GM12872 (cell line): Measurements from ENCODE around the gene AMPD3.

Source experiments
- TF ChIP-seq, protein P1 (sequence below): IDR thresholded peaks from 3 replicates; pipeline ENCODE4 v1.5.1; 2011; ENCODE audit warnings: low read depth, mild to moderate bottlenecking, low read length, moderate library complexity; ENCODE audit not compliant: insufficient read depth

The AMPD3 gene

DNA sequence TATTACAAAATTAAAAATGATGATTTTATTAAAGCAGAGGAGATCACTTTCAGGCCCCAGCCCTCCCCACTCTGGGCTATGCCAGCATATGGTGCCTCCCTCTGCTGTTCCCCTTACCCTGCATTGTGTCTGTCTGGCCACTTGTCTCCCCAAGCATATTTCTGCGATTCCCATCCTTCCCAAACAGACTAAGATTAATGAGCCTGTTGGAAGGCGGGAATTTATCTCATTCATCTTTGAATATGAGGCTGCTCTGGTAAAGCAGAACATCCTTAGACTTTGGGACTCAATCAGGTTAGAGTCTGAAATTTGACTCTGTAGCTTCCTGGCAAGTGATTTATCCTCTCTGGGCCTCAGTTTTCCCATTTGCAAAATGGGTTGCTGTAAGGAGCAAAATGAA, 25.7 kb downstream of the AMPD3 start:
- TF ChIP-seq, protein P1, sequence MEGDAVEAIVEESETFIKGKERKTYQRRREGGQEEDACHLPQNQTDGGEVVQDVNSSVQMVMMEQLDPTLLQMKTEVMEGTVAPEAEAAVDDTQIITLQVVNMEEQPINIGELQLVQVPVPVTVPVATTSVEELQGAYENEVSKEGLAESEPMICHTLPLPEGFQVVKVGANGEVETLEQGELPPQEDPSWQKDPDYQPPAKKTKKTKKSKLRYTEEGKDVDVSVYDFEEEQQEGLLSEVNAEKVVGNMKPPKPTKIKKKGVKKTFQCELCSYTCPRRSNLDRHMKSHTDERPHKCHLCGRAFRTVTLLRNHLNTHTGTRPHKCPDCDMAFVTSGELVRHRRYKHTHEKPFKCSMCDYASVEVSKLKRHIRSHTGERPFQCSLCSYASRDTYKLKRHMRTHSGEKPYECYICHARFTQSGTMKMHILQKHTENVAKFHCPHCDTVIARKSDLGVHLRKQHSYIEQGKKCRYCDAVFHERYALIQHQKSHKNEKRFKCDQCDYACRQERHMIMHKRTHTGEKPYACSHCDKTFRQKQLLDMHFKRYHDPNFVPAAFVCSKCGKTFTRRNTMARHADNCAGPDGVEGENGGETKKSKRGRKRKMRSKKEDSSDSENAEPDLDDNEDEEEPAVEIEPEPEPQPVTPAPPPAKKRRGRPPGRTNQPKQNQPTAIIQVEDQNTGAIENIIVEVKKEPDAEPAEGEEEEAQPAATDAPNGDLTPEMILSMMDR, result no peak

DNA sequence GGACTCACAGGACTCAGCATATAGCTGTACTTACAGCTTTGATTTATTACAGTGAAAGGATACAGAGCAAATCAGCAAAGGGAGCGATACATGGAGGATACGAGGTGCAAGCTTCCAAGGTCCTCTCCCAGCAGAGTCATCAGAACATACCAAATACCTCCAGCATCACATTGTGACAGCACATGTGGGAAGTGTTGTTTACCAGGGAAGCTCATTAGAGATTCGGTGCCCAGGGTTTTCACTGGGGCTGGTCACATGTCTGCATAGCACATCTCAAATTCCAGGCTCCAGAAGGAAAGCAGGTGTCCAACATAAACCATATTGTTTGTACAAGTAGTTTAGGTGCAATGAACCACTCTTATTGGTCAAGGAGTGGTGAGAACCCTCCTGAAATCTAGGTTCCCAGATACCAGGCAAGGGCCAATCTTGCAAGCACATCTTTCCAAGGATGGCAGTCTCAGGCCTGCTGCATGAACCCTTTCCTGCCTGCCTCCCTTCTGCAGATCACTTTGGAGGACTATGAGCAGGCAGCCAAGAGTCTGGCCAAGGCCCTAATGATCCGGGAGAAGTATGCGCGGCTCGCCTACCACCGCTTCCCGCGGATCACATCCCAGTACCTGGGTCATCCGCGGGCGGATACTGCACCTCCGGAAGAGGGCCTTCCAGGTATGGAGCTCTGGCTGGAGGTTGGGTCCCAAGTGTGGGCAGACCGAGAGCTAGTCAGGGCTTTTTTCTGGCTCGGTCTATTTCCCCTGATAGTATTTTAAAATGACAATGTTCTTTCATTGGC, 26.7 kb downstream of the AMPD3 start:
- TF ChIP-seq, protein P1, result no peak

DNA sequence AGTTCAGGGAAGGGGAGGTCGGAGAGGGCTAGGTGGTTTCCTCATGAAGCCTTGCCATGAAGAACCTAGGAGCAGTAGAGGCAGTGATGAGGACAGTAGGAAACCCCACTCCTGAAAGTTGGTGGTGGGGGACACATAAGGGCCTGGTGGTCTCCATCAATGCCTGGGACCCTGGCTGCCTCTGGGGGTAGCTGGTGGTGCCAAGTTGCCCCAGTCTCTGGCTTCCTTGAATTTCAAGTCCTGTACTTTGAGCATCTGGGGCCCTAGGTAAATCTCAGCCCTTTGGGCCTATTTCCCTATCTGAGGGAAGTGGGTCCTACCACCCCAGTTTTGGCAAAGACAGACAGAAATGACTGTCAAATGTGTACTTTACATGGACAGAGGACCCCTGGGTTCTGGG, 28.1 kb downstream of the AMPD3 start:
- TF ChIP-seq, protein P1, result no peak

DNA sequence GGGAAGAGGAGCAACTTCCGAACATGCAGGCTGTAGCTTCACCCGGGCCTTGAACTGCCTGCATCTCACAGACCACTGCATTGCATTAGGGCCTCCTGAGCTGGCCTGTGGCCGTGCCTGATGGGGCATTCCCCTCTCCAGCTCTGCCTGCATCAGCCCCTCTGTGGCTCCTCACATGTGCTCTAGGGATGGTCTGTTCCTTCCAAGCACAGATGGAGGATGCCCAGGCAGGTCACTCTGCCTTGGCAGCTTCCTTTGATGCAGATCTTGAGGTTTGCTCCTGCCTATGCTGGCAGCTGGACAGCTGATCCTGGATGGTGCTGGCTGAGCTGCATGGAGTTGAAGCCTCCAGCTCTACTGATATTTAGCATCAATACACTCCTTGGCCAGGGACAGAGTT, 28.5 kb downstream of the AMPD3 start:
- TF ChIP-seq, protein P1, result no peak

DNA sequence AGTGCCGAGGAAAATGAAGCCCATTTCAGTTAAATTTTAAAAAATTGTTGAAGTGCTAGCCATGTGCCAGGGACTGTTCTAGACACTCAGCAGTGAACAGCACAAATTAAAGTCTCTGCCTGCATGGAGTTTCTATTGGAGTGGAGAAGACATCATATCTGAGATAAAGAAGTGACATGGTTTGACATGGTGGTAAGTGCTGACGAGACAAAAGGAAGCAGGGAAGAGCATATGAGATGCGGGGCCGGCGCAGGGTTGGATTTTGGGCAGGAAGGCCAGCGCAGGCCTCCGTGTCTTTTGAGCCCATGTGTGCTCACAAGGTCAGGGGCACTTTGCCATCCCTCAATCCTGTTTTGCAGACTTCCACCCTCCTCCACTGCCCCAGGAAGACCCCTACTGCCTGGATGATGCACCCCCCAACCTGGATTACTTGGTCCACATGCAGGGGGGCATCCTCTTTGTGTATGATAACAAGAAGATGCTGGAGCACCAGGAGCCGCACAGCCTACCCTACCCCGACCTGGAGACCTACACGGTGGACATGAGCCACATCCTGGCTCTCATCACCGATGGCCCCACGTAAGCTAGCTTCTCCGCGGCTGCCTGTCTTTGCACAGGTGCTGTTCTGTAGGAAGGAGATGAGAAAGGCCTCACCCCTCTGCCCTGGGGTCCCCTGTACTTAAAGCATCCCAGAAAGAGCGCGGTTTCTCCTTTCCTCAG, 29.6 kb downstream of the AMPD3 start:
- TF ChIP-seq, protein P1, result no peak

DNA sequence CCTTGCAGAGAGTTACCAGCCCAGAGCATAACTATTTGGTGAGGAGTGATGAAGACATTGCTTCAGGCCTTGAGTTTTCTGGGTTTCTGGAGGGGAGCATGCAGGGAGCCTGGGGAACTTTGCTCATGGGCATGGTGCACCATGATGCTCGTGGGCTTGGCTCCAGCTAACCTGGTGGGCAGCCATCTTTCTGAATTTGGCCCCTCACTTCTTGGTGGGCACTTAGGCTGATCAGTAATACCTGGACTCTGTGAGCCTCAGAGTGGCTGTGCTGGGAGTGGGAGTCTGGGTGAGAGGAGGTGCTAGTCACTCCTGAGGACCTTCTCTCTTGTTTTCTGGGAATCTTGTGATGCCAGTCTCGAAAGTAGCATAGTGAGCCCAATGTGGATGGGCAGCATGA, 30.6 kb downstream of the AMPD3 start:
- TF ChIP-seq, protein P1, result no peak

DNA sequence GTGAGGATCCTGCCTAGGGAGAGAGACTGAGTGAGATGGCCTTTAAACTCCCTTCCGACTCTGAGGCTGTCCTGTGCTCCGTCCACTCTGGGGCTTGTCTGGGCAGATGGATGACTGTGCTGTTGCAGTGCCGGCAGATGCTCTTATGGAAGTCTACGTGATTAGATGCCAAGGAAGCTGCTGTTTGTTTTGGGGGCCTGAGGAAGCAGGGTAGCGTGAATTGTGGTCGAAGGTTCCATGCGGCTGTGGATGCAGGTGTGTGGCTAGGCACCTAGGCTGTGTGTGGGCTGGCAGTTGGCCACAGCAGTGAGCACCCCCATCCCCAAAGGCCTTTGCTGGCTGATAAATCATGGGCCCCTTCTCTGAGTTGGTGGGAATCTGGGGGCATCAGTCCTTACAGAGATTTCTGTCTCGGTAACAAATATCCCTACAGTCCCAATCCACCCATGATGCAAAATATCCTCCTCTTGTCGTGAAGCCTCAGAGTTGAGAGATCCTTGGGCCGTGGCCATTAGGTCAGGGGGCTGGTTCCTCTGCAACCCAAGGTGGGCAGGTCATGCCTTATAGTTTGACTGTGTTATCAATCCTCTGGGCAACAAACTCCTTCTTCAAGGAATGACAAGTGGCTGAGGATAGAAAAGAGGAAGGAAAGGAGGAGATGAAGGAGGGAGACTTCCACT, 31.2 kb downstream of the AMPD3 start:
- TF ChIP-seq, protein P1, result no peak
